PC-9 (cell line): ENCODE results near the gene HIC1.

Experiments
- CTCF ChIP-seq: fragments of 200-600 bp; sonication (generic); conservative IDR thresholded peaks from 2 replicates; pipeline ENCODE4 v1.6.1; 2017; ENCODE audit warnings: mixed run types, antibody characterized with exemption, mild to moderate bottlenecking, moderate library complexity
- EZH2 ChIP-seq: fragments of 200-600 bp; sonication (generic); IDR thresholded peaks from 2 replicates; pipeline ENCODE4 v1.8.0; 2017; ENCODE audit warnings: antibody characterized with exemption, low read depth

GRCh38 chr17:2009737-2010136, 45.2 kb upstream of the HIC1 start:
- TF ChIP-seq CTCF = no peak
- TF ChIP-seq EZH2 = no peak
